Measurements from ENCODE around the gene NEDD4L.
"Not testable (repeated sequence)": the region's sequence is repeated elsewhere in the genome, so short reads cannot be mapped to it uniquely, and the experiment has no call there.

The NEDD4L gene

DNA sequence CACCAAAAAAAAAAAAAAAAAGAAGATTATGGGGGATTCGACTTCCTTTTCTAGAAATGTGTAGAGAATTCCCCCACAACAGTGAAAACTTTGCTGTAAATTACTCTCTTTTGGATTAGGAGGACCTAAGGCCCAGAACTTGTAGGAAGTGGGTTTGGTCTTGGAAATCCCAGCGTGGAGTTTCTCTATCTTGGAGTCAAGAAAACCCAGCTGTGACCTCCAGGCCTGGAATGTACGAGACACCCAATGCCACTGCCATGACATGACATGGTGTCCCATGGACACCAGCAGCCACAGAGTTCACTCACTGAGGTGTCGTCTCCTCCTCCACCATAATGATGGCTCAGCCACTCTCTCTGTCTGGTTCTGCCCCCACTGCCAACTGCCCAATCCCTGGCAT is 382.6 kb downstream of the NEDD4L start:
- Mint-ChIP-seq H3K4me3 (no peak overlapping the region), H3K9me3 (no peaks in the 10 kb centered on the region), H3K4me1 (no peaks in the 10 kb centered on the region), H3K27ac (no peak overlapping the region), H3K27me3 (peaks cover 0 to 4% of the 10 kb centered on the region in 2 donors), H3K36me3 (no peaks in the 10 kb centered on the region)
- no peak for ATAC-seq (replicated peaks)
- no peak for DNase-seq

DNA sequence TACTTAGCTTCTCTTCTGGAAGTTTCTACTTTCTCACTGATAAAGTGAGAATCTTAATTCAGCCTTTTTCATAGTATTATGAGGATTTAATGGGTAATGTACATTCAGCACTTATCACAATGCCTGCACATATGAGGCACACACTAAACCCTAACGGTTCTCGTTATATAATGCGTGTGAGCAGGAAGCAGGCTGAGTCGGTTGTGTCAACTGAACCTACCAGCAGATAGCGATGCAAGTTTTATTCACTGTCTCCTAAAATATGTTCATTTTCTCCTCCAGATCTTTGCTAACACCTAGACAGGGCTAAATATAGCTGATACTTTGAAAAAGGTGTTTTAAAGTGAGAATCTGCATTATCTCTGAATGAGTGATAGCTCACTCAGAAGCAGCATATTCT is 383.3 kb downstream of the NEDD4L start:
- H3K4me1 Mint-ChIP-seq, result no peaks in the 10 kb centered on the region
- no peak overlapping the region for H3K27ac Mint-ChIP-seq
- H3K9me3 Mint-ChIP-seq, result no peaks in the 10 kb centered on the region
- ATAC-seq (replicated peaks), result no peak
- peaks cover 0 to 4% of the 10 kb centered on the region in 2 donors for H3K27me3 Mint-ChIP-seq
- DNase-seq, result no peak
- H3K4me3 Mint-ChIP-seq, result no peak overlapping the region
- no peaks in the 10 kb centered on the region for H3K36me3 Mint-ChIP-seq

DNA sequence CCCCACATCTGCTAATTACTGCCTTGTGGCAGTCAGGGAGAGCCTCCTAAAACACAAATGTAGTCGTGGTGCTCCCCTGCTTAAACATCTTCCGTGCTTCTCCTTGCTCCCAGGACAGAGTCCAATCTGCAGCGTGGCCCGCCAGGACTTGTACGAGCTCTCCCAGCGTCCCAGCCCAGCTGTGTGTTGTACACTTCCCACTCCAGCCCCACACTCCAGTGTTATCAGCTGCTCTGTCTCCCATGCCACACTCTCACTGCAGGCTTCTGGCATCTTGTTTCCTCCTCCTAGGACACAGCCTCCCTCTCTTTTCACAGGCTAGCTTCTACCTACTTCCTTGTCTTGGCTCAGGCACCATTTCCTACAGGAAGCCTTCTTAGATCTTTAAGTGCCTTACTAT is 385.4 kb downstream of the NEDD4L start:
- H3K9me3 Mint-ChIP-seq, result no peaks in the 10 kb centered on the region
- no peaks in the 10 kb centered on the region for H3K4me1 Mint-ChIP-seq
- H3K4me3 Mint-ChIP-seq, result no peak overlapping the region
- DNase-seq (no peak), ATAC-seq (replicated peaks) (no peak)
- no peak overlapping the region for H3K27ac Mint-ChIP-seq
- H3K36me3 Mint-ChIP-seq, result no peaks in the 10 kb centered on the region
- no peaks in the 10 kb centered on the region for H3K27me3 Mint-ChIP-seq

DNA sequence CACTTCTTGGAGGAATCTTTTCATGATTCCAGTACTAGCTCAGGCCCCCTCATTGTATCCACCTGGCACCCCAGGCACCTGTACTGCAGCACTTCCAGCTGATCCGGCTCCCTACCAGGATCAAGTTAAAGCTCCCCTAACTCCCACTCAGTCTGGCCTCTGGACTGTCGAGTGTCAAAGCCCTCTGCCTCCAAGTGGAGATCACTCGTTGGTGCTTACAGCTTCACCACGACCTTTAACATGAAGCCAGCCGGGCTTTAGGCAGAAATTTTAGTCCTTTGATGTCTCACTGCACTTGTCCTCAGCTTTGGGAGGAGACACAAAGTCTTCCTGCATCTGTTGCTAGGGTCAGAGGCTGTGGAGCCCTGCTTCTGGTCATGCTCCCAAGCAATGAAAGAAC is 387.2 kb downstream of the NEDD4L start:
- Mint-ChIP-seq H3K9me3 (peaks cover 0 to 1% of the 10 kb centered on the region in 2 donors), H3K4me3 (no peak overlapping the region), H3K27me3 (no peaks in the 10 kb centered on the region), H3K4me1 (no peaks in the 10 kb centered on the region), H3K36me3 (peaks cover 0 to 1% of the 10 kb centered on the region in 2 donors), H3K27ac (no peak overlapping the region)
- ATAC-seq (replicated peaks) (no peak), DNase-seq (no peak)

DNA sequence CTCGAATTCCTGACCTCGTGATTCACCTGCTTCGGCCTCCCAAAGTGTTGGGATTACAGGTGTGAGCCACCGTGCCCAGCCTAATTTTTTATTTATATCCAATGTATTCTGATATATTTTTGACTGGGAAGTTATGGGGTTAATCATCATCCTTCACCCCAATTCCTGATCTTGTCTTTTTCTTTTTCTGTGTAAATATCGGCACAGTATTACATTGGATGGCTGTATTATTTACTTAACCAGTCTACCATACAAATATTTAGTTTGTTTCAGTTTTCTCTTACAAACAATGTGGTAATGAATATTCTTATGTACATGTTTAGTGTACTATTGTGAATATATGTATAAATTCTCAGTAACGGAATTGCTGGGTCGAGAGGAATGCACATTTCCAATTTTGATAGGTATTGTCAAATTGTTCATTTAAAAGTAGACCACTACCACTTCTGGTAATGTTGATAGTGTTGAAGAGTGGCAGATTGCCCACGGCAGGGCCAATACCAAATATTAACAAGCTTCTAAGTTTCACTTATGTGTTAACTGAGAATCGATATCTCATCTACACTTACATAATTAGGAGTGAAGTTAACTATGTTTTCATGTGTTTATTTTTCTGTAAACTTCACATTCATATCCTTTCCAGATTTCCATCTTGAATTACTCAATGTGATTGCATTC is 388.2 kb downstream of the NEDD4L start:
- DNase-seq, result no peak
- ATAC-seq (replicated peaks), result no peak
- no peak overlapping the region for H3K4me3 Mint-ChIP-seq
- H3K4me1 Mint-ChIP-seq, result no peaks in the 10 kb centered on the region
- no peaks in the 10 kb centered on the region for H3K27me3 Mint-ChIP-seq
- peaks cover 0 to 1% of the 10 kb centered on the region in 2 donors for H3K36me3 Mint-ChIP-seq
- peaks cover 0 to 1% of the 10 kb centered on the region in 2 donors for H3K9me3 Mint-ChIP-seq
- H3K27ac Mint-ChIP-seq, result no peak overlapping the region

DNA sequence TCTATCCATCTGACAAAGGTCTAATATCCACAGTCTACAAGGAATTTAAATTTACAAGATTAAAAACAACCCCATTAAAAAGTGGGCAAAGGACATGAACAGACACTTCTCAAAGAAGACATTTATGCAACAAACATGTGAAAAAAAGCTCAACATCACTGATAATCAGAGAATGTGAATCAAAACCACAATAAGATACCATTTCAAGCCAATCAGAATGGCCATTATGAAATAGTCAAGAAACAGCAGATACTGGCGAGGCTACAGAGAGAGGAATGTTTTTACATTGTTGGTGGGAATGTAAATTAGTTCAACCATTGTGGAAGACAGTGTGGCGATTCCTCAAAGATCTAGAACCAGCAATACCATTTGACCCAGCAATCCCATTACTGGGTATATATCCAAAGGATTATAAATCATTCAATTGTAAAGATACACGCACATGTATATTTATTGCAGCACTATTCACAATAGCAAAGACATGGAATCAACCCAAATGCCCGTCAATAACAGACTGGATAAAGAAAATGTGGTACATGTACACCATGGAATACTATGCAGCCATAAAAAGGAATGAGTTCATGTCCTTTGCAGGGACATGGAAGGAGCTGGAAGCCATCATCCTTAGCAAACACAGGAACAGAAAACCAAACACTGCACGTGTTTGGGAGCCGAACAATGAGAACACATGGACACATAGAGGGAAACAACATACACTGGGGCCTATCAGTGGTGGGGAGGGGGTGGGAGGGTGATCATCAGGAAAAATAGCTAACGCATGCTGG is 391.4 kb downstream of the NEDD4L start:
- H3K4me3 Mint-ChIP-seq; H3K27ac Mint-ChIP-seq; ATAC-seq (replicated peaks); H3K27me3 Mint-ChIP-seq; H3K36me3 Mint-ChIP-seq; DNase-seq; H3K9me3 Mint-ChIP-seq: not testable (repeated sequence)
- peaks cover 10 to 13% of the 10 kb centered on the region in 2 donors for H3K4me1 Mint-ChIP-seq

DNA sequence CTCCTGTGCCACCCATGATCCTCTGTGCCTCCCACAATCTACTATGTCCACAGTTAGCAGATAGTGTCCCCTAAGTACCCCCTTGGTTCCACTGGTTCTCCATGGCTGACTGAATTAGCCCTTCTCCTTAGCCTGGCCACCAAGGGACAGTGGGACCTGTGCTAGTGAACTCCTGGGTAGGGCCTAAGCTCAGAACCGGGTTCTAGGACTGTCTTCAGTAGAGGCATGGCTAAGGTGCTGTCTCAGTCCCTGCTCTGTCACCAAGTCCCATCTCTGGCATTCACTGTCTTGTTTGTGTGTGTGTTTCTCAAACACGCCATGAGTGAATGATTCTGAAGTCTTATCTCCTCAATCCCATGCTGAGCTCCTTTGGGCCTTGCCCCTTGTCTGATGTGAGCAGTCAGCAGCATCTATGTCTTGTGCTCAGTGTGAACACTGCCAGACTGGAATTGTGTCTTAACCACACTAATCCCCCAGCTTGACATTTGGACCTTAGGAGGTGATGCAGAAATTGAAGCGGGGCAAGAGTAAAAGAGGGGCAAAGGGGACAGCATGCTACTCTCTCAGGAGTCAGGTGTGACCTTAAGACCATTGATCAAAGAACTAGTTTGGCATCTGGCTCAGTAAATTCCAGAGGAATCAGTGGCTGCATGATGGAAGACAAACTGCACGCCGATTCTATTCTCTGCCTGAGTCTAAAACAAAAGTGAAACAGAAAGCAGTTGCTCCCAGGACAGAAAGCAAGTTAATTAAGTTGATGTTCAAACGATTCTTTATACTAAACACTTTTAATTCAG is 394.3 kb downstream of the NEDD4L start:
- H3K27me3 Mint-ChIP-seq, result no peaks in the 10 kb centered on the region
- H3K4me3 Mint-ChIP-seq, result peak overlapping the region; percentile 68 to 75
- DNase-seq, result no peak
- H3K36me3 Mint-ChIP-seq, result peaks cover 0 to 1% of the 10 kb centered on the region in 2 donors
- H3K4me1 Mint-ChIP-seq, result peaks cover 10 to 13% of the 10 kb centered on the region in 2 donors
- ATAC-seq (replicated peaks), result peak; percentile 27 to 33
- peak overlapping the region; percentile 42 for H3K27ac Mint-ChIP-seq
- H3K9me3 Mint-ChIP-seq, result peaks cover 0 to 1% of the 10 kb centered on the region in 2 donors

DNA sequence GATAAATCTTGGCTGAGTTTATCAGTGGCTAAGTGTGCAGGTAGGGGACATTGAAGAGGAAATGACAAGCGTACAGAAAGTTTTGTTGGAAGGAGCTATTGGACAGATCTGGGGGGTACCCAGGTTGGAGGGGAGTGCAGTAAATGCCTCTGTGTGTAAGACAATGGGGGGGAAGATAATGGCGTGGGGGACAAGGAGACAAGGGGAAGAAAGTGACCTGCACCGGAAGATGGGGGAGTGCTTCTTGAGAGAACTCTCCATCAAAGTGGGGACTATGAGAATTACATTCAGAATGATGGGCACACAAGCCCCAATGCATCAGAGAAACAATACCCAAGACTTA is 394.9 kb downstream of the NEDD4L start:
- Mint-ChIP-seq H3K9me3 (peaks cover 0 to 1% of the 10 kb centered on the region in 2 donors), H3K4me3 (peak overlapping the region; percentile 68 to 75), H3K27me3 (no peaks in the 10 kb centered on the region), H3K4me1 (peaks cover 10 to 13% of the 10 kb centered on the region in 2 donors), H3K27ac (no peak overlapping the region), H3K36me3 (peaks cover 0 to 1% of the 10 kb centered on the region in 2 donors)
- DNase-seq (no peak), ATAC-seq (replicated peaks) (peak; percentile 23 to 36)

DNA sequence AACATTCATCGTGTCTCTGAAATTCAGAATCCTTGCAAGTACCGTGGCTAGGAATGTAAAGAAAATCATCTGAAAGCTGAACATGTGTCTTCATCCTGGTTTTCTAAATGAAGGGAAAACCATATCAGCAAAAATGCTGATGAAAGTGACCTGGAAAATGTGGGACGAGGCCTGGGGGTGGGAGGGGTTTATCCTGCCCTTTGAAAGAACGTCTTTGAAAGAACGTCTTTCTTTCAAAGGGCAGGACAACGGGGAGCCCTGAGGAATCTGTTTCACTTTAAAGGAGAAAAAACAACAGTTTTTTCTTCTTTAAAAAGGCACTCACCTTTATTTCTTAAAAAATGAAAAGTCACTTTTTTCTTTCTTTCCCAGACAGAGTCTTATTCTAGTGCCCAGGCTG is 399.6 kb downstream of the NEDD4L start:
- H3K27me3 Mint-ChIP-seq, result peaks cover 0 to 13% of the 10 kb centered on the region in 2 donors

DNA sequence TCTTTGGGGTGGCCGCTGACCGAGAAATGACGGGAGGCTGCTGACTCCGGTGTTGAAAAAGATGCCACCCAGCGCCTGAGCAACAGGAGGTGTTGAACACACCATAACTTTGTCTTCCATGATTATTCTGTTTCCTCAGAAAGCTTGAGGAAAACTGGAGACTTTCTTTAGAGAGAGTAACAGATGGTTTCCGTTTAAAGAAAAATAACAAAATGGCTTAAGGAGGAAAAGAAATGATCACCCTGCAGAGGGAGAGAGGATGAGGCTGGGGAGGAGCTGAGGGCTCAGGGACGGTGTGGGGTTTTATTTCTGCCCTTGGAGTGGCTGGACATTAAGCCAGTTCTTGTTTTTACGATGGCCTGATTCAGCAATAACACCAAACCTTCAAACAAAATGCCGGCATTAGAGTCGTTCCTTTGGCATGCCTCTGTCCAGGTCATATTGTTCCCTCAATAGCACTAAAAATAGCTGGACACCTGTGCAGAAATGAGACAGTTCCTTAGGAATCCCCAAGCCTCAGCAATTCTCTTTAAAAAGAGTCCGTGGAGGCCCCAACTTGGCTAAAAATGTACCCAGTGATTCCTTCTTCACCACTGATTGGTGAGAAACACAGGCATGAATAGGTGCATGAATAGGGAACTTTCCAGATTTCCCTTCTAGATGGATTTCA is 402.5 kb downstream of the NEDD4L start:
- no peak for DNase-seq
- H3K27me3 Mint-ChIP-seq, result peaks cover 0 to 13% of the 10 kb centered on the region in 2 donors
- ATAC-seq (replicated peaks), result no peak
- no peak overlapping the region for H3K4me3 Mint-ChIP-seq
- no peak overlapping the region for H3K27ac Mint-ChIP-seq
- no peaks in the 10 kb centered on the region for H3K4me1 Mint-ChIP-seq
- H3K9me3 Mint-ChIP-seq, result no peaks in the 10 kb centered on the region
- H3K36me3 Mint-ChIP-seq, result no peaks in the 10 kb centered on the region

More for the DNA sequence above, 399.6 kb downstream of the NEDD4L start:
- Mint-ChIP-seq H3K4me1 (peaks cover 5 to 6% of the 10 kb centered on the region in 2 donors), H3K9me3 (no peaks in the 10 kb centered on the region), H3K4me3 (no peak overlapping the region), H3K36me3 (no peaks in the 10 kb centered on the region), H3K27ac (no peak overlapping the region)
- DNase-seq, result no peak
- ATAC-seq (replicated peaks), result no peak

DNA sequence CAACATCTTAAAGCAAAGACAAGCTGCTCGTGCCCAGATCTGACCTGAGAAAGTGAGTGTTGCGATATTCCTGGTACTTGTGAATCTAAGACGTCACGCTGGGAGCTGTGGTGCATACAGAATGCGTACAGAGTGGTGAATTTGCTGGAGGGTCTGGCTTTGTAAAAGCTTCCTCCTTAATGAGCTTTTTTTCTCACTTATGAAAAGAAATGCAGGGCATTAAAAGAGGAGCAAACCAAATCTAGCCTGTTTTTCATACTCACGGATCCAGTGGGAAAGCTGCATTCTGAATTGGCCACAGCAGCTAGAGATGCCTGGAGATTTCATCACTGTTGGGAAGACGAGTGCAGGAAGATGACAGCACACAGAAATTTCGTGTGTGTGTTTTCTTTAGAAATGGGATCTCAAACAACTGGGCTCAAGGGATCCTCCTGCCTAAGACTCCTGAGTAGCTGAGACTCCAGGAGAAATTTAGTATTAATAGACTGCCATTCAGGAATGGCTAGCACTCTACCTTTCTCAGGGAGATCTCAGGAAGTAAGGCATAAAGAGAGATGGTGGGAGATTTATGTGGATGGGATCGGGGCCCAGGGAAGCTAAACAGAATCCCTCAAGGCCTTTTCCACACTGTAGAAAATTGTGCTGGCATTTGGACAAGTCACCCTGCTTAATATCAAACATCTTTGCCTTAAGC is 403.5 kb downstream of the NEDD4L start:
- no peak for ATAC-seq (replicated peaks)
- DNase-seq, result no peak
- no peaks in the 10 kb centered on the region for H3K36me3 Mint-ChIP-seq
- no peaks in the 10 kb centered on the region for H3K4me1 Mint-ChIP-seq
- no peak overlapping the region for H3K4me3 Mint-ChIP-seq
- no peaks in the 10 kb centered on the region for H3K9me3 Mint-ChIP-seq
- peaks cover 0 to 13% of the 10 kb centered on the region in 2 donors for H3K27me3 Mint-ChIP-seq
- no peak overlapping the region for H3K27ac Mint-ChIP-seq

DNA sequence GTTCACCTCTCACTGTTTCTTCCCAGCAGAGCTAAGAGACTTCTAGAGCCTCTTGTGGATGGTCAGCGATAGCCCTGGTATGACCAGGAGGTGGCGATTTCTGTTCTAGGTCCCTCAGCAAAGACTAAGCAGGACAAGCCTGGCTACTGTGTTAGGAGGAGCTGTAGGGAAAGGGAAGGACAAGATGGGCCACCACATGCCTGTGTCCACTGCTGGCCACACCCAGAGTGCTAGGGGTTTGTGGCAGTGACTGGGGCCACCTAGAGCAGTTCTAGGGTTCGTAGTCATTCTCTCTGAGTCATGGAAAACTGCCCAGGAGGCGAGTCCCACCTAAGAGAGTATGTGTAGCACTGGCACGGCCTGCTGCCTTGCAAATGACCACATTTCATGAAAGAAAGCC is 405.4 kb downstream of the NEDD4L start:
- H3K27me3 Mint-ChIP-seq, result peaks cover 0 to 12% of the 10 kb centered on the region in 2 donors
- ATAC-seq (replicated peaks), result no peak
- no peak for DNase-seq
- H3K4me1 Mint-ChIP-seq, result no peaks in the 10 kb centered on the region
- H3K4me3 Mint-ChIP-seq, result no peak overlapping the region
- no peak overlapping the region for H3K27ac Mint-ChIP-seq
- H3K9me3 Mint-ChIP-seq, result no peaks in the 10 kb centered on the region
- no peaks in the 10 kb centered on the region for H3K36me3 Mint-ChIP-seq

Measured in stimulated activated naive B cell treated with anti-CD40 and anti-IgM and Interleukin-4, amounts not matched to agents 10 μg/mL and 1 μg/mL and 100 μg/mL, for 72 hours (primary cell).